SU-DHL-6 (cell line): Measurements from ENCODE around the gene NEDD4.

Source experiments
- EZH2phosphoT487 ChIP-seq: fragments of 200-600 bp; sonication (generic), shearing (Covaris generic); conservative IDR thresholded peaks from 2 replicates; pipeline ENCODE4 v1.6.1; 2018; ENCODE audit warnings: mild to moderate bottlenecking, antibody characterized with exemption, low read length, moderate library complexity, mixed read lengths
- TF ChIP-seq, protein P1 (sequence below): fragments of 200-600 bp; sonication (generic); IDR thresholded peaks from one replicate; pipeline ENCODE4 v1.5.1; 2017; ENCODE audit warnings: antibody characterized with exemption, mild to moderate bottlenecking, low read length, moderate library complexity; ENCODE audit not compliant: insufficient read depth, poor library complexity, severe bottlenecking

- TF ChIP-seq, protein P1, sequence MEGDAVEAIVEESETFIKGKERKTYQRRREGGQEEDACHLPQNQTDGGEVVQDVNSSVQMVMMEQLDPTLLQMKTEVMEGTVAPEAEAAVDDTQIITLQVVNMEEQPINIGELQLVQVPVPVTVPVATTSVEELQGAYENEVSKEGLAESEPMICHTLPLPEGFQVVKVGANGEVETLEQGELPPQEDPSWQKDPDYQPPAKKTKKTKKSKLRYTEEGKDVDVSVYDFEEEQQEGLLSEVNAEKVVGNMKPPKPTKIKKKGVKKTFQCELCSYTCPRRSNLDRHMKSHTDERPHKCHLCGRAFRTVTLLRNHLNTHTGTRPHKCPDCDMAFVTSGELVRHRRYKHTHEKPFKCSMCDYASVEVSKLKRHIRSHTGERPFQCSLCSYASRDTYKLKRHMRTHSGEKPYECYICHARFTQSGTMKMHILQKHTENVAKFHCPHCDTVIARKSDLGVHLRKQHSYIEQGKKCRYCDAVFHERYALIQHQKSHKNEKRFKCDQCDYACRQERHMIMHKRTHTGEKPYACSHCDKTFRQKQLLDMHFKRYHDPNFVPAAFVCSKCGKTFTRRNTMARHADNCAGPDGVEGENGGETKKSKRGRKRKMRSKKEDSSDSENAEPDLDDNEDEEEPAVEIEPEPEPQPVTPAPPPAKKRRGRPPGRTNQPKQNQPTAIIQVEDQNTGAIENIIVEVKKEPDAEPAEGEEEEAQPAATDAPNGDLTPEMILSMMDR, result no peak
- no peak for TF ChIP-seq EZH2phosphoT487
Observed at GRCh38 chr15:55796321-55796965, 197.0 kb downstream of the NEDD4 start.
